ENCODE measurements around the gene P2RX6. TPM values are rescaled to one million over a fixed set of nuclear protein-coding genes. Genes with fewer than 3 reads are reported as not detected.
A peak's percentile ranks its signal among the peaks of the same experiment; 100 is the strongest.

The P2RX6 gene
- total and polyA plus RNA-seq, 9 of the 15 experiments (the other 6 are each of a cell fraction or from before 2014, with no cell fraction given): 0.01 to 3.9 (median 1.5) TPM; not detected in 1

- TF ChIP-seq MAZ (CRISPR knock-in tag; conservative IDR thresholded peaks at IDR 0.05 in 1 of 2, IDR thresholded peaks at IDR 0.05 in 1 of 2) (peak in 1 of 2 experiments; percentile 30; a peak in 1 of 4 replicates), CLOCK (CRISPR knock-in tag; IDR thresholded peaks at IDR 0.05; ENCODE audit: borderline replicate concordance) (0 out of 2 replicates have a peak, but pooled peaks have one; percentile 38), SMAD3 (CRISPR knock-in tag; conservative IDR thresholded peaks at IDR 0.05) (no peak), NR4A1 (CRISPR knock-in tag; IDR thresholded peaks at IDR 0.05) (no peak), NR4A1 (tag; IDR thresholded peaks at IDR 0.05) (no peak), STAT5B (CRISPR knock-in tag; IDR thresholded peaks at IDR 0.05) (no peak)
Measured at GRCh38 chr22:21075516-21076138, 60.7 kb downstream of the P2RX6 start (continued).

Data from K562 (cell line).